Mucosa of stomach (tissue), 1 donor: ENCODE measurements around the gene ZNF554.

Source experiments
- H3K27me3 ChIP-seq: one replicate; pipeline ENCODE4 v1.7.0; 2013; ENCODE audit warnings: mild to moderate bottlenecking, low read length; ENCODE audit not compliant: control insufficient read depth, insufficient read depth
- H3K36me3 ChIP-seq: one replicate; pipeline ENCODE4 v1.7.0; 2013; ENCODE audit warnings: low read length; ENCODE audit not compliant: control insufficient read depth, insufficient read depth
- H3K4me1 ChIP-seq: one replicate; pipeline ENCODE4 v1.7.0; 2013; ENCODE audit warnings: mild to moderate bottlenecking, low read length; ENCODE audit not compliant: control insufficient read depth, insufficient read depth
- H3K4me3 ChIP-seq: one replicate; pipeline ENCODE4 v1.7.0; 2013; ENCODE audit warnings: low read length
- H3K9ac ChIP-seq: one replicate; pipeline ENCODE4 v1.7.0; 2013; ENCODE audit warnings: mild to moderate bottlenecking, low read length, moderate library complexity
- H3K9me3 ChIP-seq: one replicate; pipeline ENCODE4 v1.7.0; 2013; ENCODE audit warnings: mild to moderate bottlenecking, low read length, moderate library complexity; ENCODE audit not compliant: control insufficient read depth
- donor health status: Pancreatic carcinoma.

The ZNF554 gene

DNA sequence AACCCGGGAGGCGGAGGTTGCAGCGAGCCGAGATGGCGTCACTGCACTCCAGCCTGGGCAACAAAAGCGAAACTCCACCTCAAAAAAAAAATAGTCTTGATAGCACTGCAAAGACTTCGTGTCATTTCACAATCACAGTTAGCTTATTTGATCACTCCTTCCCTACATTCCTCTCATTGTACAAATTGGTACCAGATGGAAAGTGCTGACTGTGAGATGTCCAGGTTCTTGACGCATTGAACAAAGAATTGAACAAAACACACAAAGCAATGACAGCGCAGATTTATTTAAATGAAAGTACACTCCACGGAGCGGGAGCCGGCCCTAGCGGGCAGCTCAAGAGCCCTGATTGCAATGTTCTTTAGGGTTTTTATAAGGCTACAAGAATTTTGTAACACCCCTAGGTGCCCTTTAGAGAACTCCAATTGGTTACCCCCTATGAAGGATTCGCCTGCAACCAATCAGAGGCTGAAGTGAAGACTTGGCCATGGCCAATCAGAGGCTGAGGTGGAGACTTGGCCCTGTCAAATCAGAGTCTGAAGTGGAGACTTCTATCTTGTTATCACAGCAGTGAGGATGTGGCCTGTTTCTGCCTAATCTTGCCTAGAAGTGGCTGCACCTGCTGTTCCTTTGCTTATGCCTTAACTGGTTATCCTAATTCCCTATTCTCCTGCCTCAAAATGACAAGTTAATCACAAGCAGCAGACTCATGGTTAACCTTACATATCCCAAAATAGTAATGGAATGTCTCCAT is 64.2 kb downstream of the ZNF554 start:
- no peaks in the 10 kb centered on the region for H3K9me3 ChIP-seq
- no peaks in the 10 kb centered on the region for H3K4me1 ChIP-seq
- H3K9ac ChIP-seq = no peak overlapping the region
- H3K27me3 ChIP-seq = no peaks in the 10 kb centered on the region
- no peaks in the 10 kb centered on the region for H3K36me3 ChIP-seq
- no peak overlapping the region for H3K4me3 ChIP-seq

DNA sequence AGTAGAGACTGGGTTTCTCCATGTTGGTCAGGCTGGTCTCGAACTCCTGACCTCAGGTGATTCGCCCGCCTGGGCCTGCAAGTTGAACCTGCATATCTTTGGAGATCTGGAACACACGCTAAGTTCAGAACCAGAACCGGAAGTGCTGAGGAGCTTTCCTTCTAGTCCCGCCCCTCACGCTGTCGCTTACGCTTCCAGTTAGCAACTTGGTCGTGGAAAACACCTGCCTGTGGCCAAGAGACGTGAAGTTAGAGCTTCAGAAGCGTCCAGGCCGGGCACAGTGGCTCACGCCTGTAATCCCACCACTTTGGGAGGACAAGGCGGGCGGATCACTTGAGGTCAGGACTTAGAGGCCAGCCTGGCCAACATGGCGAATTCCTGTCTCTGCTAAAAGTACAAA is 66.1 kb downstream of the ZNF554 start:
- Histone ChIP-seq H3K4me1 (no peaks in the 10 kb centered on the region), H3K27me3 (no peaks in the 10 kb centered on the region), H3K9ac (no peak overlapping the region), H3K4me3 (no peak overlapping the region), H3K36me3 (no peaks in the 10 kb centered on the region), H3K9me3 (no peaks in the 10 kb centered on the region)
